HepG2 (cell line): ENCODE measurements around the gene MARCHF4. TPM values are rescaled to one million over a fixed set of nuclear protein-coding genes. Genes with fewer than 3 reads are reported as not detected.

Experiments
- ATAC-seq: fragments of 200-7000 bp; cut with Tn5 transposase; 3 replicates; pipeline ENCODE4 v1.9.1; 2020; ENCODE audit warnings: mild to moderate bottlenecking, moderate library complexity
- BruUV-seq: library from RNA; stranded (reverse); fragments of 400-500 nt; replicated peaks from 2 replicates; lab custom pipeline; 2021; lab: Mats Ljungman, UMichigan
- CTCF ChIA-PET: fragments of 300-600 bp; formaldehyde crosslinking; extraction: SDS; loops from one replicate; lab custom pipeline; 2021; ENCODE audit warnings: low total read pairs, inconsistent platforms, low intra/inter-chr PET ratio; lab: Yijun Ruan, JAX
- POLR2A ChIA-PET: fragments of 350-600 bp; sonication (Branson Sonifier 250); formaldehyde crosslinking; loops from one replicate; lab custom pipeline; 2020; ENCODE audit warnings: antibody characterized with exemption, inconsistent platforms; lab: Yijun Ruan, JAX
- DNase-seq: peaks from one replicate; pipeline ENCODE4 v3.0.0-alpha.2; 2015; ENCODE audit warnings: low spot score
- FAIRE-seq: peaks from 3 replicates; lab custom pipeline; 2011; peaks lifted over from hg19 to GRCh38; lab: Jason Lieb, UNC
- H2AFZ ChIP-seq: one replicate; pipeline ENCODE4 v1.6.1; 2011; ENCODE audit warnings: low read length, inconsistent platforms
- H3K27ac ChIP-seq: fragments of 300-600 bp; 3 replicates; pipeline ENCODE4 v1.8.0; 2011; ENCODE audit warnings: mixed run types, mild to moderate bottlenecking, mixed read lengths, low read length, inconsistent platforms; ENCODE audit not compliant: insufficient read depth; ENCODE audit errors: extremely low read length
- H3K27me3 ChIP-seq, 2 experiments: fragments of 200-600 bp in 1 of 2; 2 replicates in 1 of 2; 3 replicates in 1 of 2; pipeline versions ENCODE4 v1.6.0 to v1.8.0; 2011; ENCODE audit warnings: low read length in 2 of 2, mild to moderate bottlenecking in 2 of 2, moderate library complexity in 2 of 2, inconsistent platforms in 1 of 2; ENCODE audit not compliant: insufficient read depth in 2 of 2, control insufficient read depth in 1 of 2
- H3K36me3 ChIP-seq, 2 experiments: fragments of 200-600 bp in 1 of 2; replicated peaks in 1 of 2; 2 replicates in 1 of 2; 3 replicates in 1 of 2; pipeline versions ENCODE4 v1.5.1 to v1.8.0; 2011; ENCODE audit warnings: low read length in 2 of 2, inconsistent platforms in 1 of 2; ENCODE audit not compliant: insufficient read depth in 2 of 2, control insufficient read depth in 1 of 2
- H3K4me1 ChIP-seq: 2 replicates; pipeline ENCODE4 v1.5.1; 2012; ENCODE audit warnings: low read length, inconsistent platforms; ENCODE audit not compliant: insufficient read depth
- H3K4me2 ChIP-seq: 2 replicates; pipeline ENCODE4 v1.6.0; 2011; ENCODE audit warnings: low read depth, low read length, inconsistent platforms
- H3K4me3 ChIP-seq, 3 experiments: fragments of 200-600 bp in 1 of 3; sonication (generic), shearing (Covaris generic) in 1 of 3; replicated peaks in 1 of 3; 2 replicates each; pipeline ENCODE4 v1.5.1; 2011 to 2016; ENCODE audit warnings: low read length in 3 of 3, inconsistent platforms in 2 of 3, low read depth in 2 of 3, mild to moderate bottlenecking in 2 of 3, control low read depth in 1 of 3, mixed read lengths in 1 of 3; ENCODE audit not compliant: insufficient read depth in 1 of 3
- H3K79me2 ChIP-seq: one replicate; pipeline ENCODE4 v1.6.1; 2011; ENCODE audit warnings: low read length, inconsistent platforms; ENCODE audit not compliant: insufficient read depth
- H3K9ac ChIP-seq: 2 replicates; pipeline ENCODE4 v1.6.0; 2011; ENCODE audit warnings: mild to moderate bottlenecking, low read depth, low read length, inconsistent platforms; ENCODE audit not compliant: insufficient read depth
- H3K9me3 ChIP-seq: 2 replicates; pipeline ENCODE4 v1.5.1; 2012; ENCODE audit warnings: mild to moderate bottlenecking, low read length
- H4K20me1 ChIP-seq: 2 replicates; pipeline ENCODE4 v1.6.0; 2011; ENCODE audit warnings: inconsistent platforms, mild to moderate bottlenecking, low read length, moderate library complexity; ENCODE audit not compliant: insufficient read depth
- ATF3 ChIP-seq: sonication (generic); formaldehyde crosslinking; IDR thresholded peaks from 2 replicates; pipeline ENCODE4 v1.4.0; 2020; ENCODE audit warnings: missing genetic modification reagents
- CREBL2 ChIP-seq: sonication (generic); formaldehyde crosslinking; IDR thresholded peaks from 2 replicates; pipeline ENCODE4 v1.8.1; 2023; ENCODE audit warnings: missing genetic modification reagents, mild to moderate bottlenecking, borderline replicate concordance
- DMAP1 ChIP-seq: IDR thresholded peaks from 2 replicates; pipeline ENCODE4 v1.6.1; 2016
- FIP1L1 ChIP-seq: fragments of 200-400 bp; formaldehyde crosslinking; IDR thresholded peaks from 2 replicates; pipeline ENCODE4 v1.6.1; 2018; ENCODE audit warnings: low read depth, mild to moderate bottlenecking, low read length, moderate library complexity, borderline replicate concordance; ENCODE audit not compliant: insufficient read depth
- KDM6A ChIP-seq: IDR thresholded peaks from 2 replicates; pipeline ENCODE4 v1.6.1; 2016; ENCODE audit warnings: low read depth
- PCBP2 ChIP-seq: fragments of 200-400 bp; formaldehyde crosslinking; optimal IDR thresholded peaks from 2 replicates; pipeline ENCODE3; 2018; ENCODE audit warnings: low read length, low read depth; ENCODE audit not compliant: poor library complexity, severe bottlenecking
- SMAD1 ChIP-seq: sonication (generic); formaldehyde crosslinking; IDR thresholded peaks from 2 replicates; pipeline ENCODE4 v1.4.0; 2020; ENCODE audit warnings: missing genetic modification reagents, low read depth, mild to moderate bottlenecking, borderline replicate concordance
- SP4 ChIP-seq: sonication (generic); formaldehyde crosslinking; IDR thresholded peaks from 2 replicates; pipeline ENCODE4 v1.8.1; 2023; ENCODE audit warnings: mild to moderate bottlenecking, missing genetic modification reagents
- TAF15 ChIP-seq: fragments of 200-400 bp; formaldehyde crosslinking; IDR thresholded peaks from one replicate; pipeline ENCODE4 v1.6.1; 2018; ENCODE audit warnings: mild to moderate bottlenecking, low read depth, low read length; ENCODE audit not compliant: poor library complexity, severe bottlenecking
- ZBTB39 ChIP-seq: sonication (generic); formaldehyde crosslinking; IDR thresholded peaks from 2 replicates; pipeline ENCODE4 v1.5.0; 2020; ENCODE audit warnings: missing genetic modification reagents
- ZEB1 ChIP-seq: IDR thresholded peaks from 2 replicates; pipeline ENCODE4 v1.6.1; 2012; ENCODE audit warnings: mild to moderate bottlenecking, low read depth, inconsistent platforms; ENCODE audit not compliant: insufficient replicate concordance
- ZFP1 ChIP-seq: IDR thresholded peaks from 2 replicates; pipeline ENCODE4 v1.6.1; 2016
- ZMAT5 ChIP-seq: sonication (generic); formaldehyde crosslinking; IDR thresholded peaks from 2 replicates; pipeline ENCODE4 v1.5.0; 2020; ENCODE audit warnings: mild to moderate bottlenecking, low read depth, missing genetic modification reagents, borderline replicate concordance
- ZNF142 ChIP-seq: sonication (generic); formaldehyde crosslinking; IDR thresholded peaks from 2 replicates; pipeline ENCODE4 v1.4.0; 2020; ENCODE audit warnings: missing genetic modification reagents
- ZNF205 ChIP-seq: IDR thresholded peaks from 2 replicates; pipeline ENCODE4 v1.6.1; 2018; ENCODE audit warnings: missing biosample characterization, missing genetic modification reagents
- ZNF672 ChIP-seq: sonication (generic); formaldehyde crosslinking; IDR thresholded peaks from 2 replicates; pipeline ENCODE4 v1.8.1; 2022; ENCODE audit warnings: missing genetic modification reagents
- ZSCAN22 ChIP-seq: sonication (generic); formaldehyde crosslinking; IDR thresholded peaks from 2 replicates; pipeline ENCODE4 v1.4.0; 2020; ENCODE audit warnings: mild to moderate bottlenecking, missing genetic modification reagents
- WGBS: methylation state at CpG from one replicate; pipeline ENCODE4 v1.1.6; 2017; ENCODE audit warnings: low lambda C conversion rate; 5-methylcytosine and 5-hydroxymethylcytosine counted together
- in situ Hi-C: cut with HindIII; loops from 2 replicates; pipeline ENCODE4 v1.10.0; 2017; ENCODE audit warnings: low pct_unique_long_range_greater_than_20kb; ENCODE audit not compliant: extremely low pct_ligation_motif_present
- intact Hi-C: fragments of 100-400 bp; cut with micrococcal nuclease; formaldehyde crosslinking; loops from one replicate; pipeline ENCODE4 v1.10.0; 2022; ENCODE audit not compliant: unreplicated experiment
- polyA plus RNA-seq, 8 experiments: library from polyadenylated mRNA; depleted of rRNA in 3 of 8; stranded (reverse) in 7 of 8; unstranded in 1 of 8; fragments of >200 nt; fragmentation: Illumina TruSeq in 4 of 8; extraction: Trizol in 4 of 8; gene quantifications; 2 replicates each; pipeline versions ENCODE4 v1.2.1 to v1.2.3, GENCODE V29; 2011 to 2016; ENCODE audit warnings: low read depth in 4 of 8, missing spikeins in 1 of 8, mixed read lengths in 1 of 8; ENCODE audit not compliant: insufficient read depth in 1 of 8
- total RNA-seq, 5 experiments: library from RNA; depleted of rRNA; stranded (reverse); fragments of >200 nt; fragmentation: Illumina TruSeq; extraction: Trizol; gene quantifications; 2 replicates each; pipeline ENCODE4 v1.2.3, GENCODE V29; 2016; ENCODE audit warnings: low read depth in 1 of 5

The MARCHF4 gene
- total and polyA plus RNA-seq, 2 of the 13 experiments (the other 11 are each of a cell fraction or from before 2014, with no cell fraction given), result not detected

- no peaks in the 10 kb centered on the region for H3K36me3 ChIP-seq
- POLR2A ChIA-PET, result interaction anchor here (1.1 kb wide), 1 partner anchor 13 kb away, joined by 3 read pairs; the partner anchor contains the start of gene SMARCAL1
- H3K79me2 ChIP-seq, result no peaks in the 10 kb centered on the region
- intact Hi-C loops, result loop anchor here (5.0 kb wide), 2 partner anchors 177 to 287 kb away; no protein-coding TSS in a partner anchor
- no peaks in the 10 kb centered on the region for H3K4me1 ChIP-seq
- H3K27ac ChIP-seq, result no peak overlapping the region
- no peak overlapping the region for H3K4me2 ChIP-seq
- H2AFZ ChIP-seq, result no peak overlapping the region
- no peak overlapping the region for H3K4me3 ChIP-seq
- ATAC-seq (no peak), DNase-seq (no peak), FAIRE-seq (no peak)
- H3K9ac ChIP-seq, result no peak overlapping the region
- no peaks in the 10 kb centered on the region for H4K20me1 ChIP-seq
- WGBS, result 8% methylated on average over 1 of the region's 1 CpG
- in situ Hi-C loops, result no loop called here
- CTCF ChIA-PET, result no interaction called here
- peaks cover 7 to 17% of the 10 kb centered on the region in 2 experiments for H3K27me3 ChIP-seq
- no TSS peak for BruUV-seq
- H3K9me3 ChIP-seq, result no peaks in the 10 kb centered on the region
- TF ChIP-seq SMAD1 (no peak), PCBP2 (no peak), DMAP1 (CRISPR knock-in tag) (no peak), KDM6A (CRISPR knock-in tag) (no peak), CREBL2 (CRISPR knock-in tag) (no peak), ZNF672 (CRISPR knock-in tag) (no peak), ZBTB39 (CRISPR knock-in tag) (no peak), ZEB1 (no peak), ZFP1 (CRISPR knock-in tag) (no peak), SP4 (CRISPR knock-in tag) (no peak), ZNF205 (CRISPR knock-in tag) (no peak), ZSCAN22 (no peak), TAF15 (no peak), ZMAT5 (CRISPR knock-in tag) (no peak), ATF3 (CRISPR knock-in tag) (no peak), FIP1L1 (no peak), ZNF142 (no peak)
These were observed 27.3 kb upstream of the MARCHF4 start for GRCh38 chr2:216399621-216400020.
